Activated naive CD4-positive, alpha-beta T cell treated with anti-CD3 and anti-CD28 coated beads, Interleukin-2, amount 50 U/mL, for 16 hours (primary cell): ENCODE measurements around the gene PCDHGA11.
"Not testable (repeated sequence)": the region's sequence is repeated elsewhere in the genome, so short reads cannot be mapped to it uniquely, and the experiment has no call there.

Experiments used
- DNase-seq: peaks from one replicate; pipeline ENCODE4 v3.0.0-alpha.2; 2020

The PCDHGA11 gene

GRCh38 chr5:141420855-141421488 is at the start of gene PCDHGA11:
TSS of gene PCDHGA11 (plus strand) at chr5:141421051. CDS start at chr5:141421228, 177 bp downstream.
- DNase-seq = no peak

GRCh38 chr5:141371572-141372475 is 49.0 kb upstream of the PCDHGA11 start:
- DNase-seq = no peak

- DNase-seq = no peak
Observed at GRCh38 chr5:141373673-141374317, 47.1 kb upstream of the PCDHGA11 start, which contains the start of gene PCDHGA6. TSS of gene PCDHGA6 (plus strand) at chr5:141373891. CDS start at chr5:141374084, 193 bp downstream.

GRCh38 chr5:141374627-141375026 is 46.2 kb upstream of the PCDHGA11 start:
- DNase-seq = no peak

- not testable (repeated sequence) for DNase-seq
Observed at GRCh38 chr5:141375444-141376155, 45.3 kb upstream of the PCDHGA11 start.

GRCh38 chr5:141382469-141383294 is 38.2 kb upstream of the PCDHGA11 start, which contains the start of gene PCDHGA7:
TSS of gene PCDHGA7 (plus strand) at chr5:141382742. CDS start at chr5:141382900, 158 bp downstream.
- DNase-seq = no peak

GRCh38 chr5:141383345-141383744 is 37.5 kb upstream of the PCDHGA11 start:
- no peak for DNase-seq

- no peak for DNase-seq
Observed at GRCh38 chr5:141384471-141385267, 36.2 kb upstream of the PCDHGA11 start.

GRCh38 chr5:141387557-141388311 is 33.1 kb upstream of the PCDHGA11 start, which contains the start of gene PCDHGB4:
TSS of gene PCDHGB4 (plus strand) at chr5:141387698. CDS start at chr5:141387885, 187 bp downstream.
- DNase-seq = not testable (repeated sequence)

- no peak for DNase-seq
Observed at GRCh38 chr5:141388661-141389060, 32.2 kb upstream of the PCDHGA11 start.

- DNase-seq = no peak
Observed at GRCh38 chr5:141389153-141390042, 31.5 kb upstream of the PCDHGA11 start.

- no peak for DNase-seq
Observed at GRCh38 chr5:141392429-141393198, 28.2 kb upstream of the PCDHGA11 start, which contains the start of gene PCDHGA8. TSS of gene PCDHGA8 (plus strand) at chr5:141392633. CDS start at chr5:141392814, 181 bp downstream.

- no peak for DNase-seq
Observed at GRCh38 chr5:141393267-141393666, 27.6 kb upstream of the PCDHGA11 start.

GRCh38 chr5:141394401-141395187 is 26.3 kb upstream of the PCDHGA11 start:
- DNase-seq = not testable (repeated sequence)

GRCh38 chr5:141397756-141398551 is 22.9 kb upstream of the PCDHGA11 start, which contains the start of gene PCDHGB5:
TSS of gene PCDHGB5 (plus strand) at chr5:141397947. CDS start at chr5:141398128, 181 bp downstream.
- DNase-seq = peak; percentile 45

GRCh38 chr5:141398608-141399007 is 22.2 kb upstream of the PCDHGA11 start:
- no peak for DNase-seq
